RWPE1 (cell line): ENCODE measurements around the gene SFTPD.

Experiments
- CTCF ChIA-PET: fragments of 350-600 bp; sonication (Branson Sonifier 250); formaldehyde crosslinking; extraction: SDS; loops from one replicate; lab custom pipeline; 2021; lab: Yijun Ruan, JAX
- POLR2A ChIA-PET: fragments of 400-600 bp; formaldehyde crosslinking; extraction: SDS; loops from one replicate; lab custom pipeline; 2020; ENCODE audit warnings: antibody characterized with exemption; ENCODE audit not compliant: low non-redundant PET; lab: Yijun Ruan, JAX
- DNase-seq: peaks from one replicate; pipeline ENCODE4 v3.0.0; 2012; ENCODE audit warnings: low spot score
- H3K27ac ChIP-seq: fragments of 450-650 bp; 2 replicates; pipeline ENCODE4 v1.5.1; 2017
- CTCF ChIP-seq: fragments of 450-650 bp; conservative IDR thresholded peaks from 2 replicates; pipeline ENCODE4 v1.5.1; 2017; ENCODE audit warnings: low read depth, mild to moderate bottlenecking

The SFTPD gene

GRCh38 chr10:79979976-79980687 lies 31.2 kb upstream of the SFTPD start:
- no peak for DNase-seq
- no peak for TF ChIP-seq CTCF
- CTCF ChIA-PET, result no interaction called here
- POLR2A ChIA-PET, result no interaction called here
- no peak overlapping the region for H3K27ac ChIP-seq

- ChIA-PET CTCF (no interaction called here), POLR2A (no interaction called here)
- H3K27ac ChIP-seq, result no peak overlapping the region
- no peak for TF ChIP-seq CTCF
- DNase-seq, result no peak
Measured at GRCh38 chr10:79979310-79979975, 30.5 kb upstream of the SFTPD start.

- POLR2A ChIA-PET, result no interaction called here
- H3K27ac ChIP-seq, result no peak overlapping the region
- CTCF ChIA-PET, result no interaction called here
- no peak for DNase-seq
- no peak for TF ChIP-seq CTCF
Measured at GRCh38 chr10:79976999-79977398, 28.1 kb upstream of the SFTPD start.

- ChIA-PET POLR2A (no interaction called here), CTCF (no interaction called here)
- no peak overlapping the region for H3K27ac ChIP-seq
- no peak for DNase-seq
- TF ChIP-seq CTCF, result no peak
Measured at GRCh38 chr10:79970062-79970461, 21.2 kb upstream of the SFTPD start.

- CTCF ChIA-PET, result no interaction called here
Measured at GRCh38 chr10:79947787-79948424, 999 bp downstream of the SFTPD start.

GRCh38 chr10:79947083-79947415 lies 1.9 kb downstream of the SFTPD start:
- ChIA-PET POLR2A (no interaction called here), CTCF (no interaction called here)
- no peak for DNase-seq
- TF ChIP-seq CTCF, result no peak
- H3K27ac ChIP-seq, result no peak overlapping the region

More at GRCh38 chr10:79947787-79948424, 999 bp downstream of the SFTPD start:
- POLR2A ChIA-PET, result no interaction called here
- H3K27ac ChIP-seq, result no peak overlapping the region
- TF ChIP-seq CTCF, result no peak
- no peak for DNase-seq
